Skin of body (tissue), 2 donors: ENCODE measurements around the gene FADS6. TPM values are rescaled to one million over a fixed set of nuclear protein-coding genes. Genes with fewer than 3 reads are reported as not detected.
"Not testable (repeated sequence)": the region's sequence is repeated elsewhere in the genome, so short reads cannot be mapped to it uniquely, and the experiment has no call there.

Source experiments
- DNase-seq: peaks from one replicate; lab custom pipeline; 2025; lab: John Stamatoyannopoulos, UW
- total RNA-seq: library from RNA; depleted of rRNA; stranded (reverse); fragments of >200 nt; gene quantifications from one replicate; pipeline ENCODE4 v1.2.3, GENCODE V29; 2014

FADS6 gene
- total RNA-seq, 1 donor from 2014 or later, result 2.6 TPM

DNA sequence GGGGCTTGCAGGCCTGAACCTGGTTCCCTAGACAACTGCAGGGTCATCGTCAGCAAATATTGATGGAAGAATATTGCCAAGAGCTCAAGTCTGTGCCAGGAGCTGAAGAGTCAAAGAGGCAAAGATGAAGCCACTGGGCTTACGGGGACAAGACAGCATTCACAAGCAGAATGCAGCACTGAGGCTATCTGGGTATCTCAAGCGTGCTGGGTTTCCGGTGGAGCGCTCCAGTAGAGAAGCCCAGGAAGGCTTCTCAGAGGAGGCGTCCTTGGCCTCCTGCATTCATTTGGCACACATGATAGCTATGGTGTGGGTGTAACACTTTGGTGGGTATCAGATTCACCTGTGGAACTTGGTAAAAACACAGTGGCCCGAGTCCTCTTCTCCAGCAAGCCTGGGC, 2.9 kb downstream of the FADS6 start:
- no peak for DNase-seq

DNA sequence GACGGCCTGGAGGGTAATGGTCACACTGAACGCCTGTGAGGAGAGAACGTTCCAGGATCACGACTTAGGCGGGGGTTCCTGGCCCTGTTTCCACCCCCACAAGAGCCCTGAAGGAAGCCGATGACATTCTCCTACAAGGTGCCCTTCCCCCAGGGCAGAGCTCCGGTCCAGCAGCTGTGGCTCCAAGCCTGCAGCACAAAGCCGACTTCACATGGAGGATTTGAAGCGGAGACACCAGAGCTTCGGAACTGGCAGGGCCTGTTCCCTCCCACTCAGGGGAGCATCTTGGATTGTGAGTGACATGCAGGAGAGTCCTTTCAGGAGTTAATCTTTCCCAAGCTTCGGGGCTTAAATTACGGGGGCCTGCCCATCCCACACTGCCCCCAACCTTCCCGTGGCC, 5.0 kb downstream of the FADS6 start:
- no peak for DNase-seq

DNA sequence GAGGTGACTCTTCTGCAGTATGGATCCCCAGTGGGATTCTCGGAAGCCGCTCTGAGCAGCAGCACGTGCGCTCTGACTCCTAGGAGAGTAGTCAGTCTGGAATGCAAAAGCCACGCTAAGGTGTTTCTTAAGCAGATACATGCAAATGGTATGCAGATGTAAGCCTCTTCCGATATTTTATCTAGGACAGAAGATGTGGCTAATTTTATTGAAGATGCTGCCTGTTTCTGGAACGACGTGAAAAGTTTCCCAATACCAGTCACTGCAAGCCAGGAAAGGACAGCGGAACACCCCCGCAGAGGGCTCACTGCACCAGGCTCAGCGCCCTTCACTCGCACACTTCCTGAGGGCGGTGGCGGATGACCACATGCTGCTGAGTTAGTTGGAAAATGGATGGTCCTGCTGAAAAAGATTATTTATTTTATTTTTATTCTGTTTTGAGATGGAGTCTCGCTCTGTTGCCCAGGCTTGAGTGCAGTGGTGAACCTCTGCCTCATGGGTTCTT, 10.1 kb downstream of the FADS6 start:
- DNase-seq, result no peak

DNA sequence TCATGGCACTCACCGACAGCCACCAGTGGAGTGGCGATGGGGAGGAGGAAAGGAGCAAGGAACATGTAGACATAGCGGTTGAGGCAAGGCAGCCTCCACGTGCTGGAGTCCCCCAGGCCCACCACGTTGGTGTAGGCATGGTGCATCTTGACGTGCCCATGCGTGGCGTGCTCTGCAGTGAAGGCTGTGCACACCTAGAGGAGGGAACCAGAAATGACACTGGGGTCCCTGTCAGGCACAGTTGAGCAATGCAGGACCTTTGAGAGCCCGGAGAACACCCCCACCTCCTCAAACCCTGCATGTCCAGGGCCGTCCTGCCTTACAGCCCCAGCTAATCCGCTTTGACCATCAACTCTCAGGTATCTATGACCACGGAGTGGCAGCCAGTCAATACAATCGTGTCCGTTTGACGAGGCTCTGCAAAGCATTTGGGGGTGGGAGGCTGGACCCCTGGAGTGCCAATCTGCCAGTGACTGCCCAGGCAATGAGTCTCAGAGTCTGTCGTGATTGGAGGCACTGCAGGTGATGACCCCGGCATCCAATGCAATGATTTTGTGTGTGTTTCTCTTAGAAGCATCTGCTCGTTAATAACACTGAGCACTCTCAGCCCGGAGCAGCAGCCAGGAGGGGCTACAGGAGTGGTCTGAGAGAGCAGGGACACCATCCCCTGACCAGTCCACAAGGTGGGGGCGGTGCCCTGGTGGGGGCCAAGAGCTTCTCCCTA, 10.8 kb downstream of the FADS6 start:
- DNase-seq, result no peak

DNA sequence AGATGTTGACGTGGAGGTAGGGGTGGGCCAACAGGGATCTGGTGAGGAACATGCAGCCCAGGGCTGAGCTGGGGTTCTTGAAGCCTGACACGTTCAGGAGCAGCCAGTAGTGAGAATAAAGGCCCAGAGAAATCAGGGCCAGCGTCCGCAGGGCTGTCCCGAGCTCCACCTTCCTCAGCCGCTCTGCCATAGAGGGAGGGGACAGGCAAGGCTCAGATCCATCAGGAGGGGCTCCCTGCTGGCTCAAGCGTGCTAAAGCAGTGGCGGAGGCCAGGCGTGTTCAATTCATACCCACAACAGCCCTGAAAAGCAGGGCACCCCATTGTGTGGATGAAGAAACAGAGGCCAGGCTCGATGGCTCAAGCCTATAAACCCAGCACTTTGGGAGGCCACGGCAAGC, 12.4 kb downstream of the FADS6 start:
- DNase-seq, result no peak

DNA sequence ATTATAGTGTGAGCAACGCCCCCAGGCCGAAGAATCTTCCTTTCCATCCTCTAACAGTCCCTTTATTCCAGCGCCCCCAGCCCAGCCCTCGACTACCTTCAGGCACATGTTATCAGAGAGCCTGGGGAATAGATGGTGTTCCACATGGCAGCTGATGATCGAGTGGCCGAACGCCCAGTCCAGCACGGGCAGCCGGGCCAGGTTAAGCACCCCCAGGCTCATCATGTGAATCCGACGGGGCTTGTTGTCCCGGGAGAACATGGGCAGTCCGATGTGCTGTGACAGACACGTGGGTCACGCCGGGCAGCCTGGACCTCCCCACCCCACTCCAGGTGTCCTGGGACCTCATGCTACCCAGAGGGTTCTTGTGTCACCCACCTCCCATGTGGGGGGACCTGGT, 14.1 kb downstream of the FADS6 start:
- DNase-seq, result no peak

DNA sequence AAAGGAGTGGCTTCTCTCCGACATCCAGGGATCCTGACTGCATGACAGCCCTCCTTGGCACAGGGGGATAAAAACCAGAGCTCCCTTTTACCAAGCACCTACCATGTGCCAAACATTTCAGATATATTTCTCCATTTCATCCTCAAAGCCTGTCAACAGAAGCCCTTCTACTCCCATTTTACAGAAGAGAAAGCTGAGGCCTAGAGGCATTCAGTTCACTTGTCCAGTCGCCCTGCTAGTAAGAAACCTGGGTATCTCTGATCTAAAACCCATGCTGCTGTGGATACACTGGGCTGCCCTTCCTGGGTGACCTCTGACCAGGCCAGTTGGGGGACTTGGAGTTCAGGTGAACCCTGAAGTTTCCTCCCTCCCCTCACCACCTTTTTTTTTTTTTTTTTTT, 14.8 kb downstream of the FADS6 start:
- no peak for DNase-seq

DNA sequence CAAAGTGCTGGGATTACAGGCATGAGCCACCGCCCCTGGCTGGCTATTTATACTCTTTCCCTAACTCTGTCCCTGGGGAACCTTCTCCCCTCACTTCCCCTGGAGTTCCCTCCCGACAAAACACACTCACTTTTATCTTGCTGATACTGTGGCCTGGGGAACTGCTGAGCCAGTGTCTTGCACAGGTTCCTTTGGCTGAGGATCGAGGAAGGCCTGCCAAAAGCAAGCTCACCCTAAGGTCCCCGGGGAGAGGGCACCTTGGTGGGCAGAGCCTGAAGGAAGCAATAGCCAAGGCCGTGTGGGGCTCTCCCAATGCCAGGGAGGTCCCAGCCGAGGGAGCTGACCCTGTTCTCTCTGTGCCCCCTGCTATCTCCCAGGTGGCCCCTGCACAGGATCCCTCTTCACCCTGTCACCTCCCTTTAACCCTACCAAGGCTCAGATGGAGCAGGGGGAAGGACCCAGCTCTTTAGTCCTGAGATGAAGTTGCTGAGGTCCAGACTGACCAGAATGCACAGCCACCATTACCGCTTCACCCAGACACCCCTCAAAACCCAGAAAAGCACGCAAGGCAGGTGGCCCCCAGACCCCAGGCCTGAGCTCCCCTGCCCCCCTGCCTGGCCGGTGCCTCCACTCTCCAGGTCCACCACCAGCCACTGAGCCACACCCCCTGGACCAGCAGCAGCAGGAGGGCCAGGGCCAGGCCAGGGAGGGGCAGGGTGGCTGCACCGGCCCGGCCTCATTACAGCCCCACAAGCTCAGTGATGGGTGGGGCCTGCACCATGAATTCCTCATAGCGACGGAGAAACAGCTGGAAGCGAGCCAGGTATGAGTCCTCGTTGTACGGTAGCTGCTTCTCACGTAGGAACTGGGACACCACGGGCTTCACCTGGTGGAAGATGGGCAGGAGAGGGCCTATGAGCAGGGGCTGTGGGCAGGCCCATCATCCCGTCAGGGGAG, 15.6 kb downstream of the FADS6 start:
- DNase-seq, result no peak

DNA sequence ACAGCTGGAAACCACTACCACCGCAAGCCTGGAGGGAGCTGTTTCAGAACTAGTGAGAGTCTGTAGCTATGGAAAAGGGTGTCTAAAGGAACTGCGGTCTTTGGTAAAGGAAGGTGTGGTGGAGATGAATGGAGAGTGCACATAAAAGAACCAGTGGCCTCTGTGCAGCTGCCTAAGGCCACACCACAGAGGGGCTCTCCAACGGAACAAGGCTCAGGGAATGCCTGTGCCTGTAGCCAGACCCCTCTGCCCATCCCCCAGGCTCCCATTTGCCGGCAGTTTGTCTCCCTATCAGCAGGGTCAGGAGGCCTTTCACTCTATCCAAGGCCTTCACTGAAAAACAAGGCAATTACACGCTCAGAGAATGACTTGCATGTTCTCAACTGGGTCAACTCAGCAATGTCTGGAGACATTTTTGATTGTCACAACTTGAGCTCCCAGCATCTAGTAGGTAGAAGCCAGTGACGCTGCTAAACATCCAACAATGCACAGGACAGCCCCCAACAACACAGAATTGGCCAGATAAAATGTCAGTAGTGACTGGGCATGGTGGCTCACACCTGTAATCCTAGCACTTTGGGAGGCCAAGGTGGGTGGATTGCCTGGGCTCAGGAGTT, 17.3 kb downstream of the FADS6 start:
- no peak for DNase-seq

DNA sequence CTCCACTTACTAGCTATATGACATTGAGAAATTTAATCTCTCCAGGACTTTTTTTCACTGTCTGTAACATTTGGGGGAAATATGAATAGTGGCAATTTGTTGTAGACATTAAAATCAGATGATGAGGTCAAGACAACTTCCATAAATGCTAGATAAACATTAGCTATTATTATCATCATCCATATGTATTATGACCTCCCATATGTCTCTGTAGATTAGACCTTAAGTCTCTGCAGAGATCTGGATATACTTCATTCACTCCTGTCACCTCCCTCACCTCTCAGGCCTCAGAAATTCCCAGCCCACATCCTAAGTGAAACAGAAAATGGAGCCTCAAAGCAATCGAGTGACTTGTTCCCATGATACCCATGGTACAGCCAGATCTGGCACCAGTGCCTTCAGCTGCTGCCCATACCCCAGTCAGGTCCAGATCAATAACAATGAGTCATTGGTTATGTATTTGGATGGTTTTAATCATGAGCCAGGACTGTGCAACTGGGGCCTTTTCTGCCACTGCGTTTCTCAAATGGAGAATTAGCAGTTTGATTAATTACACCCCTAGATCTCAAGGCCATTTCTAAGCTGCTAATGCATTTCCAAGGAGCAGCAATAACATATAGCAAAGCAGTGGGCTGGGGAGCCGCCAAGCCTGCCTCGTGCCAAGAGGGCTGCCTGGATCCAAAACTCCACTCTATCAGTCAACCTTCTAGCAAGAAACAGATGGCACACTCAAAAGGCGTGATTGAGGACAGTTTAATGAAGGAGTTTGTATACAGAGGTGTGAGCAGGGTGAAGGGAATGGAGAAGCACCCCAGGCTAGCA, 18.1 kb downstream of the FADS6 start:
- no peak for DNase-seq

DNA sequence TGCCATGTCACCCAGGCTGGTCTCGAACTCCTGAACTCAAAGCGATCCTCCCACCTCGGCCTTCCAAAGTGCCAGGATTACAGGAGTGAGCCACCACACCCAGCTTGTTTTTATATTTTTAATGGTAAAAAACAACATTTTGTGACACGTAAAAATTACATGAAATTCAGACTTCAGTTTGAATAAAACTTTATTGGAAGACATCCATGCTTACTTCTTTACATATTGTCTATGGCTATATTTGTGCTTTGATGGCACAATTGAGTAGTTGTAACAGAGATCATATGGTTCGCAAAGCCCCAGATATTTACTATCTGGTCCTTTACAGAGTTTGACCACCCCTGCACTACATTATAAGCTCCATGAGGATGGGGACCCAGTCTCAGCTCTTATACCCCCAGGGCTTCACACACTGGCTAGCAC, 18.8 kb downstream of the FADS6 start:
- DNase-seq, result no peak

DNA sequence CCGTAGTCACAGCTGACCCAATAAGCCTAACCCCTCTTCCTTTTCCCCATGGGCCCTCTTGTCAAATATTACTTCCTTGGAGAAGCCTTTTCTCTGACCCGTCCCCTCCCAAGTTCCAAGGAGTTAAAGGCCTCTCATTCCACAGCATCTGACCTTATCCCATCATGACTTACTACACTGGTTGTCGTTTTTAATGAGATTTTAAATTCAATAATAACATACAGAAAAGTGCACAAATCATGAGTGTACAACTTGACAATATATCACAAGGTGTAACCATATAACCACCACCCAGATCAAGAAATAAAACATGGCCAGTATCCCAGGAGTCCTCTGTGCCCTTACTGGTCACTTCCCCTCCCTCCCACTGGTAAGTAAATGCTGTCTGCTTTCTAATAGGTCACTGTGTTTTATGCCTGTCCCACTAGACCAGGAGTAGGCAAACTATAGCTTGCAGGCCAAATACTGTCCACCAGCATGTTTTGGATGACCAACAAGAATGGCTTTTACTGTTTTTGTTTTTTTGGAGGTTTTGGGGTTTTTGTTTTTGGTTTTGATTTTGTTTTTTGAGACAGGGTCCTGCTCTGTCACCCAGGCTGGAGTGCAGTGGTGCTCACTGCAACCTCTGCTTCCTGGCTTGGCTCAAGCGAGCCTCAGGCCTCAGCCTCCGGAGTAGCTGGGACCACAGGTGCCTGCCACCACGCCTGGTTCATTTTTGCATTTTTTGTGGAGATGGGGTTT, 19.4 kb downstream of the FADS6 start:
- no peak for DNase-seq

DNA sequence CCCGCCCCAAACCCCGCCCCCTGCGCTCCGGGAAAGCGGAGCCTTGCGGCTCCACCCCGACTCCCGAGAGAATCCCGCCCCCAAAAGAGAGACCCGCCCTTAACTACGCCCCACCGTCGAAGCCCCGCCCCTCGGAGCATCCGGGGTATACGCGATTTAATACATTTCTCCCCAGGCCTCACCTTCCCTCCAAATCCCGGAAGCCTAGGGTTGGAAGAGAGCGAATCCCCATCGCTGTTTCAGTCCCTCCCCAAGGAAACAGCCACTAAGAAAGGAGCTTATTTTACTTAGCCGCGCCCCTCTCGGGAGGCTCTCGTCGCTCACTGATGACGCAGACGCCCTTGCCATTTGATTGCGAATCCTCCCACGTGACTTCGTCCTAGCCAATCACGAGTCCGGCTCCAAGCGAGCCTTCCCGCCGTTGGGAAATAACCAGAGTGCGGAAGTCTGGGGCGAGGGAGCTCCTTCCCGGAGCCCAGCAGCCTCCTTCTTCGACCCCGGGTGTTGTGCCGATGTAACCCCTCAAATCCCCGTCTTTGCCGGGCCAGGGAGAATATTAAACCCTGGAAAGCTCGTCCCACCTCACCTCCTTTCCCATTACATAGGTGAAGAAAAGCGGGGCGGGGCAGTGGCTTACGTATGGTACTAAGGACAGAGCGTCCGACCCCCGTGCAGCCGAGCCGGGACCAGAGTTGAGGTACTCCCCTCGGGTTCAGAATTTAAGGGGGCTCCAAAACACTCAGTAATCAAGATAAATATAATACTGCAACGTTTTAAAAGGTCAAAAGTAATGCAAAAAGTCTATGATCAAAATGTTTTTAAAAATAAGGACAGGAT, 20.2 kb downstream of the FADS6 start:
- DNase-seq, result peak; percentile 100

DNA sequence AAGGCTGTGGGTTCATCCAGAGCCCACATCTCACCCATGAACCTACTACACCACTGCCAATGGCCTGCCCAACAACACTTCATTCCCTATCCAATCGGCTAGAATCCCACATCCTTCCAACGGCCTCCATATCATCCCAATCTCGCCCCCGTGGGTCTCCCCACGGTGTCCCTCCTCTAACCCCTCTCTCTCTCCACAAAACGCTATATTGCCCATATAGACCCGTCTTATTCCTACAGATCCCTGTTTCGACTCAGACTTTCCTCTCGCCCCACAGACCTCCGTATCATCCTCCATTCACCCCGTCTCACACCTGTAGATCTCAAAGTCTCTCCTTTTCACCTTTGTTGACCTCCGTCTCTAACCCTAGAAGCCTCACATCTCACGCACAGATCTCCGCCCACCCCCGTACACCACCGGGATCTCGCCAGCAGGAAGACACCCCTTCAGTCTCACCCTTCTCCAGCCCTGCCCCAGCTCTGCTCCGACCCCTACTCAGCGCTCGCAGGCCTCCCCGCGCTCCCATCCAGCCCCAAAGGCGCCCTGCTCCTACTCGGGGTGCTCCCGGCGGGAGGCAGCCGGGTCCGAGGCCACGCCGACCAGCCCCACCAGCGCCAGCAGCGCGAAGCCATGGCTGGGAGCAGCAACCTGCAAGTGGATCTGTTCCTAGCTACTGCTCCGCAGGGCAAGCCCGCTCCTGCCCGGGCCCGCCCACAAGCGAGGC, 21.0 kb downstream of the FADS6 start, which contains the start of gene FDXR:
TSS of gene FDXR (minus strand) at position 682 of the 724 bp plus-strand sequence. CDS start at position 632, 50 bp downstream.
- no peak for DNase-seq

DNA sequence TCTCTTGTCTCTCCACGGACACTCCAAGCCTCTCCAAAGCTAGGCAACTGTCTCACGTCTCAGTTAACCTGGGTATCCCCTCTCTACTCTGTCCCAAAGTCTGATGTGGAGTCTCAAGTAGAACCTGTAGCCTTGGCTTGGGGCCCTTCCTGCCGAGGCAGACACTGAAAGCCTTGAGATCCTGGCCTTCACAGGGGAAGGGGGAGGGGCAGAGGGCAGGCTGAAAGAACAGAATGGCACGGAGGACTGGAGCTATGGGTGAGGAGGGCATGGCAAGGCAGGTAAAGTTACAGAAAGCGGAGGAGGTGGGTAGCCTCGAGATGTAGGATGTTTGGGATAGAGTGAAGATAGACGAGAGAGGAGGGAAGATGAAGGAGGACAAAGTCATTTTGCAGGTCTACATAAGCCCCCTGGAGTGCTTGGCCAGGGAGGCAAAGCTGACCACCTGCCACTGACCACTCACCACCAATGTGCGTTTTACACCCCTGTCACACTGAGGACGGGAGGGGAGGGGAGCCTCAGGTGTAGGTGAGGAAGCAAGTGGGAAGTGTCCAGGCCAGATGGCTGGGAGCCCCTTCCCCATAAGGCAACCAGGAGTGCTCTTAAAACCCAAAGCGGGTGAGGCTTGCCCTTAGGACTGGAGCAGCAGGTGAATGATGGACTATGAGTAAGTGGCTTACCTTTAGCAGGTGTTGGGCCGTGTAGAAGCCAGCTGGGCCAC, 21.9 kb downstream of the FADS6 start:
- DNase-seq, result no peak

DNA sequence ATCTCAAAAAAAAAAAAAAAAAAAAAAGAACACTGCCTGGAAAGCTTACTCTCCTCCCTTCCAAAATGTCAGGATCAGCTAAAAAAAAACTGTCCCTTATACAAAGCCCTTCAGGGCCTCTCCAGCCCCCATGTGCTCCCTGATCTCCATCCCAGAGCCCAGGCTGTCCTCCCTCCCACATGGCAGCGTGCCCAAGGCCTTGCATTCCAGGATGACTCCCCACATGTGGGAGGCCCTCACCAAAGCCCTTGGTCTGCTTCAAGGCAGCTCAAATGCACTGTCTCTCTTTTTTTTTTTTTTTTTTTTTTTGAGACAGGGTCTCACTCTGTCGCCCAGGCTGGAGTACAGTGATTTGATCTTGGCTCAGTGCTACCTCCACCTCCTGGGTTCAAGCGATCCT, 22.9 kb downstream of the FADS6 start:
- no peak for DNase-seq

DNA sequence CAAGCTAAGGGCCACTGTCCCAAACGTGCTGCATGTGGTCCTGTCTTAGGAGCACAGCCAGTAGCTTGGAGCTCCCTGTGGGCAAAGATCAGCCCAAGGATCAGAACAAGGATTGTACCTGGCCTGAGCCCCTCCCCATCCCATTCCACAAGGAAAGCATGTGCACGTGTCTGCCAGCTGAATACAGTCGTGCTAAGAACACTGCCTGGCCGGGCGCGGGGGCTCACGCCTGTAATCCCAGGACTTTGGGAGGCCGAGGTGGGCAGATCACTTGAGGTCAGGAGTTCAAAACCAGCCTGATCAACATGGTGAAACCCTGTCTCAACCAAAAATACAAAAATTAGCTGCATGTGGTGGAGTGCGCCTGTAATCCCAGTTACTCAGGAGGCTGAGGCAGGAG, 23.4 kb downstream of the FADS6 start:
- not testable (repeated sequence) for DNase-seq

DNA sequence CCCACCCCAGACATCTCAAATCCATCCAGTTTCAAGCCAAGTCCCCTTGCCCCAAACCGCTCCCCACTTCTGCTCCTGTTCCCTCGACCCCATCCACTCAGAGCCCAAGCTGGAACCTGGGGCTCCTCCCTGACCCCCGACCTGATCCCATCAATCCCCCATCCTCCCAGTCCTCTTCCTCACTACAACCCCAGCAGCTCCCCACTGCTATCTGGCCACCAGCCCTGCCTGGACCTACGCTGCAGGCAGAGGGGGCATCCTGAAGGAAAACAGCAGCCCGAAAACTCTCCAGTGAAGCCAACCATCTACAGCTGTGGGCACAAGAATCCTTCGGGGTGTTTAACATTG, 24.6 kb downstream of the FADS6 start:
- no peak for DNase-seq
